ENCODE measurements around the gene ZSWIM3.

Gene ZSWIM3

GRCh38 chr20:45835825-45836224 lies 21.6 kb upstream of the ZSWIM3 start:
- no peaks in the 10 kb centered on the region for H3K9me3 ChIP-seq (ENCODE audit: insufficient read depth, low read length, severe bottlenecking)
- H3K4me3 ChIP-seq (ENCODE audit: low read depth in 1 of 2, low read length in 2 of 2): no peak overlapping the region
- no peak overlapping the region for H3K4me2 ChIP-seq (ENCODE audit: insufficient read depth, low read length)
- TF ChIP-seq EZH2 (IDR thresholded peaks at IDR 0.05; ENCODE audit: borderline replicate concordance, low read depth, low read length, severe bottlenecking) (no peak), CTCF (IDR thresholded peaks at IDR 0.05; ENCODE audit: borderline replicate concordance, extremely low read depth, low read length, poor library complexity, severe bottlenecking) (no peak)
- no peak overlapping the region for H2AFZ ChIP-seq (ENCODE audit: low read depth, low read length)
- no peaks in the 10 kb centered on the region for H3K79me2 ChIP-seq (ENCODE audit: insufficient read depth, low read length)
- DNase-seq (no peak), ATAC-seq (ENCODE audit: insufficient read depth, low read depth) (no peak)
- H3K36me3 ChIP-seq (ENCODE audit: insufficient read depth, low read length): peaks cover 5% of the 10 kb centered on the region; the same call in 1 of the 2 replicates
- H3K4me1 ChIP-seq (ENCODE audit: insufficient read depth, low read length): no peaks in the 10 kb centered on the region
- no peak overlapping the region for H3K9ac ChIP-seq (ENCODE audit: low read depth, low read length)
- no peaks in the 10 kb centered on the region for H3K27me3 ChIP-seq (ENCODE audit: insufficient read depth, low read length, poor library complexity)
- no peak overlapping the region for H3K27ac ChIP-seq (ENCODE audit: low read length)
- no peaks in the 10 kb centered on the region for H4K20me1 ChIP-seq (ENCODE audit: insufficient read depth, low read length)

DNA sequence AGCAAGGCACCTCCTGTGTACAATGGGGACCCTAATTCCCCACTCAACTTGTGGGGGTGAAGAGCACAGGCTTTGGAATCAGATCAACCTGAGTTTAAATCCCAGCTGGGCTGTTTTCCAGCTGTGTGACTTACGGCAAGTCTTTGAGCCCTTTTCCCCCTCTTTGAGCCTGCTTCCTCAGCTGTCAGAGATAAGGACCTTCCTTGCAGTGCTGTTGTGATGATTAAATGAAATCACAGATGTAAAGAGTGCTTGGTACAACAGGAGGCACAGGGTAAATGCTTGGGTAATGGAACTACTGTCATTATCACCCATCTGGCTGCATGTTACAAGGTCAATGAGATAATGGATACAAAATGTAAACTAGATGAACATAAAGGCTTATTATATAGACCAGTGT lies 20.6 kb upstream of the ZSWIM3 start:
- TF ChIP-seq EZH2 (IDR thresholded peaks at IDR 0.05; ENCODE audit: borderline replicate concordance, low read depth, low read length, severe bottlenecking) (no peak), CTCF (IDR thresholded peaks at IDR 0.05; ENCODE audit: borderline replicate concordance, extremely low read depth, low read length, poor library complexity, severe bottlenecking) (no peak)
- no peaks in the 10 kb centered on the region for H3K27me3 ChIP-seq (ENCODE audit: insufficient read depth, low read length, poor library complexity)
- ATAC-seq (ENCODE audit: insufficient read depth, low read depth) (no peak; the same call in 2 of the 3 replicates), DNase-seq (no peak)
- no peak overlapping the region for H3K9ac ChIP-seq (ENCODE audit: low read depth, low read length)
- no peaks in the 10 kb centered on the region for H3K4me1 ChIP-seq (ENCODE audit: insufficient read depth, low read length)
- no peak overlapping the region for H2AFZ ChIP-seq (ENCODE audit: low read depth, low read length)
- peaks cover 14% of the 10 kb centered on the region for H3K36me3 ChIP-seq (ENCODE audit: insufficient read depth, low read length)
- no peaks in the 10 kb centered on the region for H3K79me2 ChIP-seq (ENCODE audit: insufficient read depth, low read length)
- H3K9me3 ChIP-seq (ENCODE audit: insufficient read depth, low read length, severe bottlenecking): no peaks in the 10 kb centered on the region
- no peak overlapping the region for H3K4me2 ChIP-seq (ENCODE audit: insufficient read depth, low read length)
- H4K20me1 ChIP-seq (ENCODE audit: insufficient read depth, low read length): no peaks in the 10 kb centered on the region
- H3K4me3 ChIP-seq (ENCODE audit: low read depth in 1 of 2, low read length in 2 of 2): no peak overlapping the region
- no peak overlapping the region for H3K27ac ChIP-seq (ENCODE audit: low read length)

GRCh38 chr20:45840700-45841198 lies 16.7 kb upstream of the ZSWIM3 start:
- Histone ChIP-seq H3K4me3 (ENCODE audit: low read depth in 1 of 2, low read length in 2 of 2) (no peak overlapping the region), H3K36me3 (ENCODE audit: insufficient read depth, low read length) (peaks cover 53% of the 10 kb centered on the region), H4K20me1 (ENCODE audit: insufficient read depth, low read length) (0 out of 2 replicates have a peak, but pooled peaks cover 2% of the 10 kb centered on the region), H3K9me3 (ENCODE audit: insufficient read depth, low read length, severe bottlenecking) (no peaks in the 10 kb centered on the region), H3K9ac (ENCODE audit: low read depth, low read length) (no peak overlapping the region), H2AFZ (ENCODE audit: low read depth, low read length) (no peak overlapping the region), H3K27me3 (ENCODE audit: insufficient read depth, low read length, poor library complexity) (no peaks in the 10 kb centered on the region), H3K4me1 (ENCODE audit: insufficient read depth, low read length) (no peaks in the 10 kb centered on the region), H3K27ac (ENCODE audit: low read length) (no peak overlapping the region), H3K4me2 (ENCODE audit: insufficient read depth, low read length) (no peak overlapping the region), H3K79me2 (ENCODE audit: insufficient read depth, low read length) (no peaks in the 10 kb centered on the region)
- TF ChIP-seq EZH2 (IDR thresholded peaks at IDR 0.05; ENCODE audit: borderline replicate concordance, low read depth, low read length, severe bottlenecking) (no peak), CTCF (IDR thresholded peaks at IDR 0.05; ENCODE audit: borderline replicate concordance, extremely low read depth, low read length, poor library complexity, severe bottlenecking) (no peak)
- DNase-seq (no peak), ATAC-seq (ENCODE audit: insufficient read depth, low read depth) (no peak)

All from DND-41 (cell line).